Bone marrow (tissue), 2 donors: ENCODE results near the gene CAMK2B.

Source experiments
- DNase-seq, 2 donors: peaks; one replicate each; lab custom pipeline; 2025; lab: John Stamatoyannopoulos, UW

Gene CAMK2B

DNA sequence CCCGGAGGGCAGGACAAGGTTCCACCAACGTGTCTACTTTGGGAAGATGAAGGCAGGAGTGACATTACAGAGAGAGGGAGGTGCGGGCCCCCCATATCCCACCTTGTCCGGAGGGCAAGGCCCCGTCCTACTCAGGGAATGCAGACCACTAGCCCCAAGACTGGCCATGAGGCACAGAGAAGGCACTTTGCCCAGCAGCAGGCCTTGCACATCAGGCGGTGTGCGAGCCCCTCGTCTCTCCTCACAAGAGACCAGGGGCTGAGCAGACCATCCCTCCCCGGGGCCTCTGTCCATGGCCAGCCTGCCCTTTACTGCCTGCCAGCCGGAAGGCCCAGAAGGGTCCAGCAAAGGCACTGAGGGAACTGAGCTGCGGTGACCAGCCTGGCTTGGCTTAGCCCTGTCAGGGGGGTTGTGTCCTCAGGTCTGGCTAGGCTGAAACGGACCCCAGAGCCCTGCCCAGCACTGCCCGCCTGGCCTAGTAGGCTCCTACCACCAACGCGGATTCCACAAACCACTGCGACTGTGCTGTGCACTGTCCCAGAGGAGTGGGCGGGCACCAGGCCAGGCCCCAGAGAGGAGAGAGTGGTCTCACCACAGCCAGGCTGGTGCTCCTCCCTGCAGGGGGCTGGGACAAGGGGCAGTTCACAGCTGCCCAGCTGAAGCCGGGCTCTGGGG lies 16.7 kb downstream of the CAMK2B start:
- no peak for DNase-seq

- DNase-seq, result no peak
These were observed 17.3 kb downstream of the CAMK2B start for GRCh38 chr7:44307905-44308595.

DNA sequence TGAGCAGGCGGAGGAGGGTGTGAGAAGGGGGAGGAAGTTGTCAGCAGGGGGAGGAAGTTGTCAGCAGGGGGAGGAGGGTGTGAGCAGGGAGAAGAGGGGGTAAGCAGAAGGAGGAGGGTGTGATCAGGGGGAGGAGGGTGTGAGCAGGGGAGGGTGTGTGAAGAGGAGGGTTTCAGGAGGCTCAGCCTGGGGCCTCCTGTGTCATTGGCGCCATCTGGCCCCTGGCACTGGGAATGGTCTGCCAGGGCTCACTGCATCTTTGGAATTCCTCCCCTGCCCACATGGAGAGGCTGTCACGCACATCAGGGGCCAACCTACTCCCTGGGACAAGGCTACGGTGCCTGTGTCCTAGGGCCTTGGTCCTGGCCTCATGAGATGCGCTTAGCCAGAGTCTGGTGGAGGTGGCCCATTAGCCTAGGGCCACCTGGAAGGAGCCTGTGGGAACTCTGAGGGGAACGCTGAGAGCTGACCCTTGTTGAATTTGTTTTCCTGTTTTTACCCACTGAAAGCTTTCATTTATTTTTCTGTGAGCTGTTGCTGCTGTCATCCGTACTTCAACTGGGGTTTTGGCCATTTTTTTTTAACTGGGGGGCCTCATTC lies 18.0 kb downstream of the CAMK2B start:
- peak in 1 of 2 donors; percentile 46 for DNase-seq

DNA sequence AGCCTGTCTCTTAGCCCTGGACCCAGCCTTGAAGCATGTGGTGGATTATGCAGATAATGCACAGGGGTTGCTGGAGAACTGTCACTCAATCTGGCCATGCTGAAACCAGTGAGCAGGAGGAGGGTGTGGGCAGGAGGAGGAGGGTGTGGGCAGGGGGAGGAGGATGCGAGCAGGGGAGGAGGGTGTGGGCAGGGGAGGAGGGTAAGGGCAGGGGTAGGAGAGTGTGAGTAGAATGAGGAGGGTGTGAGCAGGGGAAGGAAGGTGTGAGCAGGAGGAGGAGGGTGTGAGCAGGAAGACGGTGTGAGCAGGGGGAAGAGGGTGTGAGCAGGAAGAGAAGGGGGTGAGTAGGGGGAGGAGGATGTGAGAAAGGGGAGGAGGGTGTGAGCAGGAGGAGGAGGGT lies 18.8 kb downstream of the CAMK2B start:
- no peak for DNase-seq

DNA sequence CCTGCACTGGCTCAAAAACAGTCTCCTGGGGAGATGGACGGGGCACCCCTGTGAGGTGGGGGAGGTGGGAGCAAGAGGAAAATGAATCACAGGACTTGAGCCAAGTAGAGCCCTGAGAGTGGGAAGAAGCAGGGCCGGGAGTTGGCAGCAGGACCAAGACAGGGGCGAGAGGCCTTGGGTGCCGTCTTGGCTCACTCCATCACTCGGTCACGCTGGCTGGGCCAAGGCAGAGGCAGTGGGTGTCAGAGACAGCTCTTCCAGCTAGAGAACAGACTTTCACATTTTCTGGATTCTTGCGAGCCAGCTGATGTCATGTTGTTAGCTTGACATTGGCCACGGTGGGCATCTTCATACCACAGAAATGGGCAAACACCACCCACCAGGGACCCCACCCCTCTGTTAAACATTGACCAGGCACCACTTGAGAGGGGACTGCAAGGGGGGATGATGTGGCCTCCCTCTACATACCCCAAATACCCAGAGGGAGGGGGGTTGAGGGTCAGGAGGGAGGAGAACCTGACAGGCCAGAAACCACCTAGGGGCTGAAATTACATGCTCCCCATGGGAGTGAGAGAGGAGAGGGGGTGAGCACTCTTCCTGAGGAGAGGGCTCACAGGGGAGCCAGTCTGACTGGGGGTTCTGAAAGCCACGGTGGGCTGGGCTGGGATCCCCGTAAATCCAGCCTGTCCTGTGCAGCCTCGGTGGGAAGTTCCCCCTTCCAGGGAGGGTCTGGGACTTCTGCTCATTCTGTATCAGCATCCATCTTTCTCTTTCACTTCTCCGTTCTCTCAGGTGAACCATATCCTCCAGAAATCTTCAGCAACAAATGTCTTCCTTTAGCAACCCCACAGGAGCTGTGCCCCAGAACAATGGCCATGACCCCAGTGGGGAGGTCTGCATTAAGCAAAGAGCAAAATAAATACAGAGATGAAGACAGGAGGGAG lies 19.6 kb downstream of the CAMK2B start:
- DNase-seq, result no peak

DNA sequence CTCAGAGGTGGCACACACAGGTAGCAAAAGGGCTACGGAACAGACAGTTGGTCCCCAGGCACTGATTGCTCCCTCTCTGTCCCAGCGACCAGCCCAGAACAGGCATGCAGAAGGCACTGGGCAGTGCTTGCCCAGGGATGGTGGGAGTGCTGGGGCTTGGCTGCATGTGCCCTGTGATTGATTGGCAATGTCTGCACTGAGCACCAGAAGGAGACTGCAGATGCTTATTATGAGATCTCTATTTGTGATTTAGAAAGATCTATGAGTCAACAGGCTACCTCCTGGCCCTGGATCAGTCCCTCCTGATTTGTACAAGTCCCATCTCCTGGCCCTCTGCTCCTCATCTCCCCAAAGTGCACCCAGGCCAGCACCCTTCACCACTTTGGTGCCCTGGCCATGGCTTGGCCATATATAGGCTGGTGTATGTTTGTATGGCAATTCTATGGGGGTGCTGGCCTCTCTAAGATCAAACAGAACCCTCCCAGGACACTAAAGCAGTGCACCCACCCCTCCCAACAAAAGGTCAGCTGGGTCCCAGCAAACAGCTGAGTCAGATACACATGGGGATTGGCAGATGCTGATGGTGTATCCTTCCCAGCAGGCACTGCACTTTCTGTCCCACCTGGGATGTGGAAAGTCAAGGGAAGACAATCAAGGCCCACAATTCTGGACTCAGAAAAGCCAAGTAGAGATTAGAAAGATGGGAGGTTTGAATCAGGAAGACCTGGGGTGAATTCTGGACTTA lies 30.9 kb downstream of the CAMK2B start:
- DNase-seq, result no peak

DNA sequence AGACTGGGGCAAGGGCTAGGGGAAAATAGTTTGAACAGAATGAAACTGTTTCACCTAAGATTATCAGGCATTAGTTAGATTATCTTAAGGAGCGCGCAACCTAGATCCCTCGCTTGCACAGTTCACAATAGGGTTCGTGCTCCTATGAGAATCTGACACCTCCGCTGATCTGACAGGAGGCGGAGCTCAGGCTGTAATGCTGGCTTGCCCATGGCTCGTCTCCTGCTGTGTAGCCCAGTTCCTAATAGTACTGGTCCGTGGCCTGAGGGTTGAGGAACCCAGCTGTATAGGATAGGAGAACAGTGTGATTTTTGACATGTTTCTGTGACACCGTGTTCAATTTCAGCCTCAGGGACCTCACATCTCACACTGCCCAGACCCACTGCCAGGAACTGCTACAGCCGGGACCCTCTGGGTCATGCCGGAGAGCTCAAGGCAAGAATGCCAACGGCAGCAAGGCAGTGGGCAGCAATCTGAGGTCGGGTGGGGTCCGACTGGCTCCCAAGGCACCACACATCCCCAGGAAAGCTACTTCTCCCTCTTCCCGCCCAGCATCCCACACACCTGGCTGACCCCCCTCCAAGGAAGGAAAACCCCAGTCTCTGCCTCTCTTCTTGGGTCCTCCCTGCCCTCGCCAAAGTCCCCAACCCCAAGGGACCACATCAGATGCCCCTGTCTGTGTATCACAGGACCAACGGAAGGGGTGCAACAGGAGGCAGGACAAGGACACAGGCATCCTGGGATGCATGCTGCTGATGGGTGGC lies 31.7 kb downstream of the CAMK2B start:
- no peak for DNase-seq

- DNase-seq, result no peak
These were observed 32.4 kb downstream of the CAMK2B start for GRCh38 chr7:44292876-44293560.

GRCh38 chr7:44292420-44292817 lies 33.0 kb downstream of the CAMK2B start:
- no peak for DNase-seq

GRCh38 chr7:44291733-44292419 lies 33.5 kb downstream of the CAMK2B start:
- no peak for DNase-seq

- DNase-seq, result peak in 1 of 2 donors; percentile 34
These were observed 34.2 kb downstream of the CAMK2B start for GRCh38 chr7:44291066-44291732.

GRCh38 chr7:44290252-44290620 lies 35.2 kb downstream of the CAMK2B start:
- DNase-seq, result no peak

- no peak for DNase-seq
These were observed 35.8 kb downstream of the CAMK2B start for GRCh38 chr7:44289341-44290251.

GRCh38 chr7:44288811-44289340 lies 36.5 kb downstream of the CAMK2B start:
- no peak for DNase-seq

GRCh38 chr7:44288381-44288685 lies 37.1 kb downstream of the CAMK2B start:
- no peak for DNase-seq

DNA sequence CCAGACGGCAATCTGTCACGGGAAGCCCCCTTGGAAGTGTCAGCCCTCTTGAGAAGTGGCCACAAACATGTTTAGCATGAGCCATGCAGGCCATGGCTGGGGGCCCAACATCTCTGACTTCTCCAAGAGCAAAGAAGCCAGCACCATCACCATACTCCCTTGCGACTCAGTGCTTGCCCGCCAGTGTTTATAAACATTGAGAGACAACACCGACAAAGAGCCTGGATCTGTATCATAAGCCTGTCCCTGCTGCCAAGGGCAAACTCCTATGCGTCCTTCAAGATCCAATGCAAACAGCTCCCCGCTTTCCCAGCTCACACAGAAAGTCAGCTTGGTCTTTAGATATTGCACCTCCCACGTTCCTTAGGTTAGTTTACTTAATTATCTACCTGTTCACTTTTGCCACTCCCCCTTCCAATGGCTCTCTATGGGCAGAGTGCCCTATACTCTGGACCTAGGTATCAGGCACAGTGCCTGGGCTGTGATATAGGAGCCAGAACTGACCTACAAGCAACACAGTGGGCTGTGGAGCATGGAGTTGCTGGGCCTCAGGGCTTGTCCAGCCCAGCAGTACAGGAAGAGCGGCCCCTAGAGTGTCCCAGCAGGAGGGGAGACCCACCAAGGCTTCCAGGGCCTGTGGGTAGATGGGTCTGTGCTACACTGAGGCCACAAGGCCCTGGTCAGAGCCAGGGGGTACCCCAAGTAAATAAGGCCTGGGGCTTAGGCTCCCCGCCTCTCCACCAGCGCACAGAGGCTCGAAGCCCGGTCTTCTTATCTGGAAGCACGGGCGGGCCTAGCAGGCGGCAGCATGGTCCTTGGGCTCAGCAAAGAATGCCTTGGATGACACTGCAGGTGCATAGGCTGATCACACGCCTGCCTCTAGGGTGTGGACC lies 37.7 kb downstream of the CAMK2B start:
- no peak for DNase-seq
